GM21737 (cell line): ENCODE results near the gene CSAD.
A peak's percentile ranks its signal among the peaks of the same experiment; 100 is the strongest.

Source experiments
- ATAC-seq: cut with Tn5 transposase; IDR thresholded peaks from one replicate; pipeline ENCODE4 v1.9.1; 2021; ENCODE audit warnings: mild to moderate bottlenecking, moderate library complexity; ENCODE audit not compliant: unreplicated experiment

CSAD gene, protein sequence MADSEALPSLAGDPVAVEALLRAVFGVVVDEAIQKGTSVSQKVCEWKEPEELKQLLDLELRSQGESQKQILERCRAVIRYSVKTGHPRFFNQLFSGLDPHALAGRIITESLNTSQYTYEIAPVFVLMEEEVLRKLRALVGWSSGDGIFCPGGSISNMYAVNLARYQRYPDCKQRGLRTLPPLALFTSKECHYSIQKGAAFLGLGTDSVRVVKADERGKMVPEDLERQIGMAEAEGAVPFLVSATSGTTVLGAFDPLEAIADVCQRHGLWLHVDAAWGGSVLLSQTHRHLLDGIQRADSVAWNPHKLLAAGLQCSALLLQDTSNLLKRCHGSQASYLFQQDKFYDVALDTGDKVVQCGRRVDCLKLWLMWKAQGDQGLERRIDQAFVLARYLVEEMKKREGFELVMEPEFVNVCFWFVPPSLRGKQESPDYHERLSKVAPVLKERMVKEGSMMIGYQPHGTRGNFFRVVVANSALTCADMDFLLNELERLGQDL

DNA sequence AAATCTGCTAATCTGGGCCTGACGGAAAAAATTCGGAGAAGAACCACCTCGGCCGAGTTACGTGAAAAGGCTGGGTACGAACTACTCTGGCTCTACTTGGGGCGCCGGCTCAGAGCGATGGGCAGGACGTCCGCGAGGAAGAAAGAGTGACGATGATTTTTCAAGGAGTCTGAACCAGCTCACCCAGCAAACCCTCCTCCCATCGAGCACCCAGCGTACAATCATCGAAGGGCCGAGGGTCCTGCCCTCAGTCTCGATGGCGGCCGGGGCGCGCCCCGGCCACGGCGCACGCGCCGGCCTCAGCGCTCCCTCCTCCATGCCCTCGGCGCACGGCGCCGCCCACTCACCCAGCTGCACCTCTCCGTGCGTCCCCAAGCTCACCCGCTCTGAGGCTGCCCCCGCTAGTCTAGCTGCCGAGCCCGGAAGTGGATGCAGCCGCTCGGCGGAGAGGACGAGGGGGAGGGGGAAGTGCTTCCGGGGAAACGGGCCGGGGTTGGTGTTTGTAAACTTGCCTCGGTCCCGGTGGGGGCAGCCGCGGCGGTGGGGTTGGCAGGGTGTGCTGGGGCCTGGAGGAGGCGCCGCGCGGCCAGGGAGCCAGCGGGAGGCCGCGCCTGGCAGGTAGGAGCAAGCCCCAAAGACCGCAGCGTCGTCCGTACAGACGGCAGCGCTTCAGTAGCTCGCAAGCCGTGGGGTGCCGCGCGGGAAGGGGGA is at the start of gene CSAD, which contains the start of gene ZNF740:
TSS of gene CSAD (minus strand) at position 706 of the 711 bp plus-strand sequence. CDS start 7,455 bp downstream, outside the sequence.
TSS of gene ZNF740 (plus strand) at position 503 of the 711 bp plus-strand sequence. CDS start 1,262 bp downstream, outside the sequence.
- peak; percentile 92 for ATAC-seq

DNA sequence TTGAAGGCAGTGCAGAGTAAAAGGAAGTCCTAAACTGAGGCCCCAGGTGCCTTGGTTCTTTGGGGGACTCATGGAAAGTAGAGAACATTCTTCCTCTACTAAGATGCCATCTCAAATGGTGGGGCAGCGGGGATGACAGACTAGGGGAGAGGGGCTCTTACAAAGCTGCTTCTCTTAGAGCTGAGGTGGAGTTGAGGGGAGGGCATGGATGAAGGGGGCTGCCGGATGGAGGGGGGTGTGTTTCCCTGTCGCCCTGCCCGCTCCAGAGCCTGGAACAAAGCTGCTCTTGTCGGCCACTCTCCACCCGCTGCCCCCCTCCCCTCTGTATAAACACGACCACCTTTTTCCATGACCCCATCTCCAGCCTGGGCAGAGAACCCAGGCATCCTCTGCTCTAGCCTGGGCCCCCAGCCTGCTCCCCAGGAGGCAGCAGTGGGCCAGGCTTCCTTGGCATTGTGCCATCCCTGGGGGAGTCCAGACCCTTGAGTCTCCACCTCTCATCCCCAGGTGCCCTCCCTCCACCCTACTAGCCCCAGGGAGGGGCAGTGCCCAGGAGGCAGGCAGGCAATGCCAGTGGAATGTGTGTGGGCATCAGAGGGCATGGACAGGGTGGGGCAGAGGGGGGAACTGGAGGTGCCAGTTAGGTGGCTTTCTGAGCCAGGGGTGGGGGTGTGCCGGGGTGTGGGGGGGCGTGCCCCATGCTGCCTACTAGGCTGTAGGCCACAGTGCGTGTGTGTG is 49.6 kb upstream of the CSAD start:
- no peak for ATAC-seq

DNA sequence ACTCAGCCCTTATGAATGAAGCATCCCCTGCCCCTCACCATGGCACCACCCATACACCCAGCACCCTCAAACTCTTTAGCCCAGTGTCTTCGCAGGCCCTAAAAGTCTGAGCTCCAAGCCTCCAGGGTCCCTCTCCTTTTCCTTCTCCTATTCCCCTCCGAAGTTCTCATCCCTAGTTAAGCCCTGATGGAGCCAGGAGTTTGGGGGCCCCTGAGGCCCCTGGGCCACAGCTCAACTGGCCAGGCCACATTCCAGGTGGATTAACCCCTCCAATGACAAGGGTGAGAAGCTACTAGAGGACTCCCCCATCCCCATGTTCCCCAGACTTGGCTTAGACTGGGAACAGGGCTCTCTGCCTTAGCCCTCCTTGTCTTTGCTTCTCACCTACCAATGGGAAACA is 48.7 kb upstream of the CSAD start:
- no peak for ATAC-seq

DNA sequence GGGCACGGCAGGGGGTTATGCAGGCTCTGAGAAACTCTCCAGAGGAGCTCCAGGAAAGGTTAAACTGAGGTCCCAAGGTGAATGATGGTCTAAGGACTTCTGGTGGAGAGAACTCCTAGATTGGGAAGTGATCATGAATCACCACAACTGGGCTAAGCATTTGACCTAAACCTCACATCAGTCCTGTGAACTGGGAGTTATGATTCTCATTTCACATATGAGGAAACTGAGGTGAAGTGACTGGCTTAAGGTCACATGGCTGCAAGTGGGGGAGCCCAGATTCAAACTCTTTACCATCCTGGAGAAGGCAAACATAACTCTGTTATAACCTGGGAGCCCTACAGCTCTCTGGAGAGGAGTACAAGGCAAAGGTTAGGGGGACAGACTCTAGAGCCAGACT is 47.1 kb upstream of the CSAD start:
- ATAC-seq = no peak

DNA sequence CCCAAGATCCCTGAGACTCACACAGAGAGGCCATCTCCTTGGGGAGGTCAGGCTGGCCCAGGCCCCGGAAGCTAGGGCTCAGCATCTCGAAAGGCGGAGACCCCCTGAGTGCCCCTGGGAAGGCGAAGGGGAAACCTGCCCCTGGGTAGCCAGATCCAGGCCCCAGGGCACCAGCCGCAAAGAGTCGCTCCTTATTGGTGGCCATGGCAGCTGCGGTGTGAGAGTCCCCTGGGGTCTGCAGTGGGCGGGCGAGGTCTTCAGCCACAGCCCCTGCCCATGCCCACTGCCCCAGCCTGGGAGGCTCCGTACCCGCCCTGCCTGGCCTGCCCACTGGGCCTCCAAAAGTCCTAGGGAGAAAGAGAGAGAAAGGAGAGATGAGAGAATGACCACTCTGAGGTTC is 46.6 kb upstream of the CSAD start:
- ATAC-seq = no peak

DNA sequence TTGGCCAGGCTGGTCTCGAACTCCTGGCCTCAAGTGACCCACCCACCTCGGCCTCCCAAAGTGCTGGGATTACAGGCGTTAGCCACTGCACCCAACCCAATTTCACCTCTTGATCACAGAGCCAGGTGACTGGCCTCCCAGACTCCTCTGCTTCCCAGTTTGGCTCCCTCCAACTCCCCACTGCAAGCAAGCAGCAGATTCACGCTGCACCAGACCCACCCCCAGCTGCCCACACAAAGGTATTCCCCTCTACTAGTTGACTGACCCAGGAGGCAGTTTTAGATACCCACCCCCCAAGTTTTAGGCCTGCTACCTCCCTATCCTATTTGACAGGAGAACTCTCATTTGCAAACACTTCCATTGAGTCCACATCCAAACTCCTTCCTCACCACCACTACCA is 46.1 kb upstream of the CSAD start:
- ATAC-seq = no peak

DNA sequence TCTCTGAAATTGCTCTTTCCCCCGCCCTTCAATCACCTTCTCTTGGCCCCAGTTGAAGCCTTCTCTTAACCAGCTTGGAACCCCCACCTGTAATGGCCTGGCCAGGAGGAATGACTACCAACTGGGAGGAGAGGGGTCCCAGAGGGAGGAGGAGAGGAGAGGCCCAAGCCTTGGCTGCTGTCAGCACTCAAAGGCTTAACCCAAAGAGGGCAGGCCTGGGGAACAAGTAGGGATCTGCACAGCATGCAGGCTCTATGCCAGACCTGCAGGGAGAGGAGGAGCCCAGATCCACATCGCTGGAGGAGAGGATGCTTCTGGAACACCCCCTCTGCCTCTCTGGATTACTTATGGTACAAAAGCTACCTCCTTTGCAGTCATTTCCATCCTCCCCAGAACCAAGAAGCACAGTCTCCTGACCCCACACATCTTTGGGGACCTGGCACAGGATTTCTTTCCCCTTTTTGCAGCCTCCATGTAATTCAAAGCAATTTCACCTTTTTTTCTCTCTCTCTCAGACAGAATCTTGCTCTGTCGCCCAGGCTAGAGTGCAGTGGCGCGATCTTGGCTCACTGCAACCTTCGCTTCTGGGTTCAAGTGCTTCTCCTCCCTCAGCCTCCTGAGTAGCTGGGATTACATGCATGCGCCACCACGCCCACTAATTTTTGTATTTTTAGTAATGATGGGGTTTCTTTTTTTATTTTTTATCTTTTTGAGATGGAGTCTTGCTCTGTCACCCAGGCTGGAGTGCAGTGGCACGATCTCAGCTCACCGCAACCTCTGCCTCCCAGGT is 45.1 kb upstream of the CSAD start:
- ATAC-seq = no peak

DNA sequence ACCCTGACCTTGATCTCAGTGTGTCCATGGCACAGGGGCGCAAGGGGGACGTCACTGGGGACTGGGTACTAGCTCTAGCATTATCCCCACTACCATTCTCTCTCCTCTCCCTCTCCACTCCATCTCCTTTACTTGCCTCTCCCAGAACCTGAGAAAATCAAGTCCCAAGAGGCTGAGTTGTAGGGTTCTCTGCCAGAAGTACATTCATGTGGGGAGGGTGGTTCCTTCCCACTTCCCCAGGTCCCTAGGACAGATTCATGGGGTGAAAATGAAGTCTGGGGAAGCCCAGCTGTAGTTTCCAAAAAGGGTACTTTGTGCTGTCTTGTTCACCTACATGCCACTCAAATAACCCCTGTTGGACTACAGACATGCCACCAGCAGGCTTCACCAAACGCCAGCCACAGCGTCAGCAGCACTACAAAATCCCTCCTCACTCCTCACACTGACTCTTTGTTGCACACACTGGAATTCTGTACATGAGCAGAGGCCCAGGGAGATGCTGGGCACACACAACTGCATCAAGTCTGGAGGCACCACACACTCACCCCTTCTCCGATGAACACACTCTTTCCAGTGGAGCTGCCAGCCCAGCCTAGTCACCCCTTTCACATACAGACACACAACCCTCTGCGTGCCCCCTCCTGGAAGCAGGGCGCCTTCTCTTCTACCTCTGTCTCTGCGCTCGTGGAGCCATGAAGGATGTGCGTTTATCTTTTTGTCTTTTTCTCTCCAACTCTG is 44.3 kb upstream of the CSAD start:
- ATAC-seq = no peak

DNA sequence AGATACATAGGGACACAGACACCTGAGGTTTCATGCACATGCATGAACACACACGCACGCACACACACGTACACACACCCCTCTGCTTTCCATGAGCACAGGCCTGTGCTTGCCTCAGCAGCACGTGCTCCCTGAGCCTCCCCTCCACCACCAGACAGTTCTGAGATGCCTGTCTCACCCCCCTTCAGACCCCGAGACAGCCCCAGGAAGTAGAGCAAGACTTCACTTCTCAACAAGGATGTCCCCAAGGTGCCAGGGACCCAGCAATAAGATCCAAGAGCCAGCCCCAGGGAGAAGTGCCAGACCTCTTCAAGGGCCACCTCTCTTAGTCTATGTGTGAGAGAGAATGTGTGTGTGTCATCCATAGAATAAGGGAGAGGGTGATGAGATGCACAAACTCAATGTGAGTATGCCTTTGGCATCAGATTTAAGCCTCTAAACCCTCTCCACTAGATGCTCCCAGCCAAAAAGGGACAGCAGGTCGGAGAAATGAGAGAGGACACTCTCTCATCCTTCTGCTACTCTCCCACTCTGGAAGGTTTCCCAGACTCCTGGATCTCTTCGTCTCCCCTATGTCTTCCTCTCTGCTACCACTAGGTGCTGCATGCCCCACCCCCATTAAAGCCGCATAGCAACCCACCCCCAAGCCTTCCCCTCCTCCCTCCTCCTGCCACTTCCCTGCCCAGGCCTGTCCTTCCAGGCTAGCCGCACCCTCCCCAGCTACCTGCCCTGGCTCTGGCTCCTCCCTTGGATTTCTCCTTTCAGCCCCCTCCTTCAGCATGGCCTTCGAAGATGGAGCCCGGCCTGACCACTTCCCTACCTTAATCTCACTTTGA is 43.6 kb upstream of the CSAD start:
- no peak for ATAC-seq

DNA sequence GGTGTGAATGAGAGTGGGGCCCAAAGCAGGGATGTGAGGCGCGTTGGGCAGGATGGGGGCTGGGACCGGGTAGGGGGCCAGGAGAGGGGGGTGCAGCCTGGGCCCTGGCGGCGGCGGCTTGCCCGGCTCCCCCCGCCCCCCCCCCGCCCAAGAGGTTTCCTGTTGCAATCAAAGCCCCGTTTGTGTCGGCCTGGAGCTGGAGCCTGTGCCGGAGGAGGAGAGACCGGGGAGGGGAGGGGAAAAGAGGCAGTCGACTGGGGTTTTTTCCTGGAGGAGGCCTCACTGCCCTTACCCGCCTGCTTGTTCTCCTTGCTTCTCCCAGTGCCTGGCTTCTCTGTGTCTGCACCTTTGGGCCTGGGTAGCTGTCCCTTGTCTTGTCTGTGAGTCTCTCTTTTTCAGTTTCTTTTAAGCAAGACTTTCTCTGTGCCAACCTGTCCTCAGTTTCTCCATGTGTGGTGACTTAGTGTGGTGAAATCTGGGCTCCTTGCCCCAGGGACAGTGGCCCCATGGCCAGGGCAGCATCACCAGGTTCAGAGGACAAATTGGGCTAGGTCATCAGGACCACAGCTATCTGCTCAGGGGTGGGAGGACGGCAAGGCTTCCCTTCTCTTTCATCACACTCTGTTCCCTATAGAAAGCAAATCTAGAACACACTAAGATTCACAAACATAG is 42.8 kb upstream of the CSAD start:
- no peak for ATAC-seq

DNA sequence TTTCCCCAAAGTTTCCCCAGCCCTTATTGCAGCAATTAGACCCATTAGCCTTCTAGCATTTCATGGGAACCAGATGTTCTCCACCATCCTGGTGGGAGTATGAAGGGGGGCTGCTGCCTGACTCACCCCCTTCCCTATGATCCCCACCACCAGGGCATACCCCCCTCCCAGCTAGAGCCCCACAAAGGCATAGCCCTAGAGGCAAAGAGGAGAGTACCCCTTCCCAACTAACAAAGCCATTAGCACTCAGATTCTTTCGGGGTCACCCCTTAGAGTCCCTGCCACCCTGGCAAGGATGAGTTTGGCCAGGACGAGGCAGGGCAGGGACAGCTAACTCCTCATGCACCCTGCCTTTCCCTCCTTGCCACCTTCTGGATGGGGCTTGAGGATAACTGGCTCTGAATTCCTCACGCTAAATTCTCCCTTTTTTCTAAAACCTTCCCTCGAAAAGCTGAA is 42.1 kb upstream of the CSAD start:
- no peak for ATAC-seq

DNA sequence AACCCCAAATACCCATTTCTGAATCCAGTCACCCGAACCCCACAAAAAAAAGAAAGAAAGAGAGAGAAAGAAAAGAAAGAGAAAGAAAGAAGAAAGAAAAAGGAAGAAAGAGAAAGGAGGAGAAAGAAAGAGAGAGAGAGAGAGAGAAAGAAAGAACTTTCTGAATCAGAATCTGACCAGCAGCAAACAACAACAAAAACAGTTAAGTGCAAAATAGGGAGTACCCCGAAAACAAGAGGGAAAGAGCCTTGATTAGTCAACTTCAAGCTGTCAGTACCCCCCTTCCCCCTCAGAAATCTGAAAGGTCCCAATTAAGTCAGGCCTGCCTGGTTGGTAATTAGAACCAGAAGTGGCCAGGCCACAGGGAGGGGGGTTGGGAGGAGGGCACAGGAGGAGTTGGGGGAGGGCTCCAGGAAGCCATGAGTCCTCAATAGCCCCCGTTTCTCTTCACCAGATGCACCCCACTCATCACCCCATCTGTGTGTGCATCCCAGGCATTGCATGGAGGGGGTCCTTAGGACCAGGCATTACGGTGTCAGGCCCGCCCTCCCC is 41.5 kb upstream of the CSAD start:
- no peak for ATAC-seq

DNA sequence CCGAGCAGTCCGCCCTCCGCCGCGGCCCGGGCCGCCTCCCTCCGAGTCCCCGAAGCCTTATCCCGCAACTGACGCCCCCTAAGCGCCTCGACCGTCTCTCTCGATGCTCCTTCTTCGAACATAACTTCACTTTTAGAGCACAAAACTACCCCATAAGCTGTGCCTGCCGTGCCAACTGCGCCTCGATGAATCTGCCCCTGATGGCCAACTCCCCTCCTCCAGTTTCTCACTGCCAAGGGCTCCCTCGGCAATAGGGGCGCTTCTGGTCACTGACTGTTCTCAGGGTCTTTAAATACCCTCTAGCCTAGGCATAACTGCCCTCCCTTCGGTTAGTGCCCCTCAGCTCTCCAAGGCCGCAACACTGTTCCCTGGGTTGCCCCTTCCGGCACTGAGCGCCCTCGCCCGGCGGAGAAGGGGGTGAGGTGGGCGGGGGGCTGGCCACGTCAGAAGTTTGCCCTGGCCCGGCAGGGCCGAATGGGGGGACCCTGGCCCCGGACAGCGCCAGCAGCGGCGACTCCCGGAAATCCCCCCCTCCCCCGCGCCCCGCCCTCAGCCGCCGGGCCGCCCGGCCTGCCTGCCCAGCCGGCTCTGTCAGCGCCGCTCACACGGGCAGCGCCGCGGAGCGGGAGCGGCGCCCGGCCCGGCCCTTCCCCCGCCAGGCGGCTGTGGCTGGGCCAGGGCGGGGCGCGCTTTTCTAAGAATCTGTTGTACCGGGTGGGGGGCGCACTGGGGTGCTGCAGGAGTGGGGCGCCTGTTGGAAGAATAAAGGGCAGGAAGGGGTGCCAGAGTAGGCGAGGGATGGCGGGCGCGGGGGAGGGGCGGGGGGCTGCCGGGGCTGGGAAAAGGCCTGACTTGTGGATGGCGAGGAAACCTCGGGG is 40.7 kb upstream of the CSAD start:
- ATAC-seq = peak; percentile 30

DNA sequence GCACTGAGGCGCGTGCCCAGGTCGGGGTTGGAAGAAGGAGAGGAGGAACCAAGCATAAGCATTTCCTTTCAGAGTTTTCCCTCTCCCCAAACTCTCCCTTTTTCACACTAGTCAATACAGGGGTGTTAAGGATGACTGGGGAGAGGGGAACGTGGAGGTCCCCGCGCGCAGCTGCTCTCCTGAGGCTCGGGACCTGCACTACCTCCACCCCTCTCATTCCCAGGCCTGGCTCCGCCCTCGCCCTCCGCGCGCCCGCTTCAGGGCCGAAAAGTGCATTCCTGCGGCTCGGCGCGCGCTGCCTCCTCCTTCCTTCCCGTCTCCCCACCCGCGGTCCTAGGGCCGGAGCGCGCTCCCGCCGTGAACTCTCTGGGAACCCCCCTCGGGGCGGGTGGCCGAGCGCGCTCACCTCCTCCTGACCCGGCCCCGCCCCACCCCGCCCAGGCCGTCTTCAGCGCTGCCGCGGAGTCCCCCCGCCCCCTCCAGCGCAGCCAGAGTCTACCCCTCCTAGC is 40.0 kb upstream of the CSAD start:
- ATAC-seq = peak; percentile 47

DNA sequence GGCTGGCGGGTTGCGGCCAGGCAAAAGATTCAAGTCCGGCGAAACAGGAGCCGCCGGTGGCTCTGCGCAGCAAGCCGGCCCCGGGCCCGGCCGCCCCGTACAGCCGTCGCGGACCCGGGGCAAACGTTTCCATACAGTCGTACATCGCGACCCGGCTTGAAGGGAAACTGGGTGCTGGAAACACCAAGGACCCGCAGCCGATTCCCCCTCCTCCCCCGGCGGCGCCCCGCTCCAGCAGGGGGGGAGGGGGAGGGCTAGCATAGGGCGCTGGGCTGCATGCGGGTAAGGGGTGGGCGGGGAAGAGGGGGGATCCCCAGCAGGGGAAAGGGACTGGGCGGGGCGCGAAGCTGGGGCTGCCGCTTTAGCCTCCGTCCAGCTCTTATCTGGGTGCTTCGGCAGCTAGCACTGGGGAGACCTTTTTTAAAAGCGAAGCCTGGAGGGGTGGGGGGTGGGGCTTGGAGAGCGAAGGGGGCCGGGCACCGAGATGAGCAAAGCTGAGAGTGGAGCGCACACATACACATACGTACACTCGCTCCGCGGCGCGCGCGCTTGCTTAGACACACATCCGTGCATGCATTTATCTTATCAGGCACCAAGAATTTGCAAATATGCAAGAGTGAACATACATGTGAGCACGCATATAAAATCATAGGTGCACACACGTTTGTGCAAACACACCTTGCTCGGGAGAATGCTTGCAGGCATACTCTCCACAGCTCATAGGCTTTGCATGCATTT is 39.4 kb upstream of the CSAD start:
- ATAC-seq = peak; percentile 27

DNA sequence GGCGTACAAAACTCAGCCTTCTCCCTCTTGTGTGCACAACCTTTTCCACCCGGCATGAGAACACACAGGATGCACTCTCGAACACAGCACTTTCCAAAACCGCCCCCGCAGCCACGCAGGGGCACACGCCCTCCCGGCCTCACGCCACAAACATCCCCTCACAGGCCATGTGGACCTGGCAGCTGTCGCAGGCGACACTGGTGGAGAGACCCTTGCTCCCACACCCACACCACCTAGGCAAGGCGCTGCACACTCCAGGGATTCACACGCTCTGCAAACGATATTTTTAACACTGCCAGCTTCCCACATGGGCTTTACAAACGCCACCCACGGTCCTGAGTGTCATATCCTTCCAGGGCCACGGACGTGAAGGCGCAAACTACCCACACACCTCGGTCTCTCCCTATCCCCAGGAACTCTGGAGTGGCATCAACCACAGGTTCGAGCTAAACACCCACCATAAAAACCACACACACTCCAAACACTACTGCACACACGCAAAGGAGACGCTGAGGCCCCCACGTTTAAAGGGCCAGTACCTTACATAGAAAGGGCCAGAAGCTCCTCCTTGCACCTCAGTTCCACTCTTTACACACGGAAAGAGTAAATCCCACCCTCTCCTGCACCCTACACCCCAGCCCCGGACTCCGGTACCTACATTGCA is 38.7 kb upstream of the CSAD start:
- no peak for ATAC-seq
